HEK293T (cell line): Measurements from ENCODE around the gene MYO6.

Experiments used
- BHLHE40 ChIP-seq: fragments of 450-650 bp; IDR thresholded peaks from 2 replicates; pipeline ENCODE4 v1.6.1; 2016; ENCODE audit warnings: mild to moderate bottlenecking, moderate library complexity, borderline replicate concordance
- ELF4 ChIP-seq: fragments of 450-650 bp; IDR thresholded peaks from 2 replicates; pipeline ENCODE4 v1.6.1; 2017; ENCODE audit warnings: antibody characterized with exemption
- FOXK2 ChIP-seq: fragments of 450-650 bp; IDR thresholded peaks from 2 replicates; pipeline ENCODE4 v1.6.1; 2016; ENCODE audit warnings: mild to moderate bottlenecking
- FOXM1 ChIP-seq: fragments of 450-650 bp; IDR thresholded peaks from 2 replicates; pipeline ENCODE4 v1.6.1; 2017; ENCODE audit warnings: mild to moderate bottlenecking, borderline replicate concordance
- HDGF ChIP-seq: fragments of 450-650 bp; IDR thresholded peaks from 2 replicates; pipeline ENCODE4 v1.6.1; 2017; ENCODE audit warnings: antibody characterized with exemption, borderline replicate concordance
- NFRKB ChIP-seq: fragments of 450-650 bp; IDR thresholded peaks from 2 replicates; pipeline ENCODE4 v1.6.1; 2016; ENCODE audit warnings: mild to moderate bottlenecking, moderate library complexity
- PKNOX1 ChIP-seq: fragments of 450-650 bp; IDR thresholded peaks from 2 replicates; pipeline ENCODE4 v1.6.1; 2016
- SP1 ChIP-seq: fragments of 450-650 bp; IDR thresholded peaks from 2 replicates; pipeline ENCODE4 v1.6.1; 2017
- SUZ12 ChIP-seq: fragments of 450-650 bp; IDR thresholded peaks from 2 replicates; pipeline ENCODE4 v1.6.1; 2016; ENCODE audit warnings: mild to moderate bottlenecking
- TARDBP ChIP-seq: fragments of 450-650 bp; IDR thresholded peaks from 2 replicates; pipeline ENCODE4 v1.6.1; 2016
- ZNF384 ChIP-seq: fragments of 450-650 bp; IDR thresholded peaks from 2 replicates; pipeline ENCODE4 v1.6.1; 2016

GRCh38 chr6:75937846-75938245 is 188.8 kb downstream of the MYO6 start:
- TF ChIP-seq ELF4, result no peak
- TF ChIP-seq SP1, result no peak
- TF ChIP-seq PKNOX1, result no peak
- TF ChIP-seq TARDBP, result no peak
- TF ChIP-seq SUZ12, result no peak
- TF ChIP-seq BHLHE40, result no peak
- TF ChIP-seq FOXK2, result no peak
- no peak for TF ChIP-seq FOXM1
- no peak for TF ChIP-seq NFRKB
- TF ChIP-seq ZNF384, result no peak
- TF ChIP-seq HDGF, result no peak
